ENCODE data around the gene GDF7.

The GDF7 gene

GRCh38 chr2:20698916-20699613, 32.1 kb downstream of the GDF7 start:
- TF ChIP-seq TEAD4 (IDR thresholded peaks at IDR 0.05): no peak
- TF ChIP-seq EGR1 (IDR thresholded peaks at IDR 0.05): no peak
- no peak for TF ChIP-seq EP300 (IDR thresholded peaks at IDR 0.05; ENCODE audit: borderline replicate concordance)
- no peak for TF ChIP-seq USF1 (IDR thresholded peaks at IDR 0.05)
- TF ChIP-seq TCF12 (IDR thresholded peaks at IDR 0.05; ENCODE audit: low read depth): no peak
- no peak for TF ChIP-seq TAF1 (IDR thresholded peaks at IDR 0.05; ENCODE audit: low read depth)
- no peak for TF ChIP-seq REST (IDR thresholded peaks at IDR 0.05; ENCODE audit: low read depth)
- no peak for TF ChIP-seq MAX (IDR thresholded peaks at IDR 0.05)
- TF ChIP-seq RAD21 (IDR thresholded peaks at IDR 0.05; ENCODE audit: low read depth): no peak

GRCh38 chr2:20702563-20702962, 35.6 kb downstream of the GDF7 start:
- no peak for TF ChIP-seq REST (IDR thresholded peaks at IDR 0.05; ENCODE audit: low read depth)
- TF ChIP-seq MAX (IDR thresholded peaks at IDR 0.05): no peak
- TF ChIP-seq RAD21 (IDR thresholded peaks at IDR 0.05; ENCODE audit: low read depth): no peak
- no peak for TF ChIP-seq ZBTB7A (IDR thresholded peaks at IDR 0.05; ENCODE audit: low read depth)
- no peak for TF ChIP-seq TAF1 (IDR thresholded peaks at IDR 0.05; ENCODE audit: low read depth)
- TF ChIP-seq FOXM1 (IDR thresholded peaks at IDR 0.05; ENCODE audit: borderline replicate concordance, low read depth): no peak
- TF ChIP-seq NFIC (IDR thresholded peaks at IDR 0.05): no peak
- no peak for TF ChIP-seq TCF12 (IDR thresholded peaks at IDR 0.05; ENCODE audit: low read depth)
- TF ChIP-seq TEAD4 (IDR thresholded peaks at IDR 0.05): no peak
- no peak for TF ChIP-seq CEBPB (IDR thresholded peaks at IDR 0.05)
- TF ChIP-seq CREB1 (IDR thresholded peaks at IDR 0.05; ENCODE audit: low read depth): no peak
- TF ChIP-seq USF1 (IDR thresholded peaks at IDR 0.05): no peak
- no peak for TF ChIP-seq EP300 (IDR thresholded peaks at IDR 0.05; ENCODE audit: borderline replicate concordance)
- no peak for TF ChIP-seq EGR1 (IDR thresholded peaks at IDR 0.05)
- no peak for TF ChIP-seq YY1 (IDR thresholded peaks at IDR 0.05; ENCODE audit: low read depth)

GRCh38 chr2:20704886-20705285, 37.9 kb downstream of the GDF7 start:
- TF ChIP-seq USF1 (IDR thresholded peaks at IDR 0.05): no peak
- no peak for TF ChIP-seq CREB1 (IDR thresholded peaks at IDR 0.05; ENCODE audit: low read depth)
- no peak for TF ChIP-seq TCF12 (IDR thresholded peaks at IDR 0.05; ENCODE audit: low read depth)
- no peak for TF ChIP-seq EP300 (IDR thresholded peaks at IDR 0.05; ENCODE audit: borderline replicate concordance)
- no peak for TF ChIP-seq TEAD4 (IDR thresholded peaks at IDR 0.05)
- TF ChIP-seq TAF1 (IDR thresholded peaks at IDR 0.05; ENCODE audit: low read depth): no peak
- no peak for TF ChIP-seq ZBTB7A (IDR thresholded peaks at IDR 0.05; ENCODE audit: low read depth)
- TF ChIP-seq NFIC (IDR thresholded peaks at IDR 0.05): no peak
- TF ChIP-seq REST (IDR thresholded peaks at IDR 0.05; ENCODE audit: low read depth): no peak
- no peak for TF ChIP-seq RAD21 (IDR thresholded peaks at IDR 0.05; ENCODE audit: low read depth)
- no peak for TF ChIP-seq CEBPB (IDR thresholded peaks at IDR 0.05)
- TF ChIP-seq YY1 (IDR thresholded peaks at IDR 0.05; ENCODE audit: low read depth): no peak
- TF ChIP-seq EGR1 (IDR thresholded peaks at IDR 0.05): no peak
- TF ChIP-seq FOXM1 (IDR thresholded peaks at IDR 0.05; ENCODE audit: borderline replicate concordance, low read depth): no peak

- TF ChIP-seq REST (IDR thresholded peaks at IDR 0.05; ENCODE audit: low read depth) (no peak), FOXM1 (IDR thresholded peaks at IDR 0.05; ENCODE audit: borderline replicate concordance, low read depth) (no peak), EGR1 (IDR thresholded peaks at IDR 0.05) (no peak), TEAD4 (IDR thresholded peaks at IDR 0.05) (no peak), USF1 (IDR thresholded peaks at IDR 0.05) (no peak), TAF1 (IDR thresholded peaks at IDR 0.05; ENCODE audit: low read depth) (no peak), CREB1 (IDR thresholded peaks at IDR 0.05; ENCODE audit: low read depth) (no peak), TCF12 (IDR thresholded peaks at IDR 0.05; ENCODE audit: low read depth) (no peak), RAD21 (IDR thresholded peaks at IDR 0.05; ENCODE audit: low read depth) (no peak), CEBPB (IDR thresholded peaks at IDR 0.05) (no peak), YY1 (IDR thresholded peaks at IDR 0.05; ENCODE audit: low read depth) (no peak)
Observed at GRCh38 chr2:20706217-20706616, 39.3 kb downstream of the GDF7 start.

Data from Ishikawa (cell line).